A549 treated with AZD2906 at 1 μM for 4 hours (cell line): ENCODE data around the gene SDSL. TPM values are rescaled to one million over a fixed set of nuclear protein-coding genes. Genes with fewer than 3 reads are reported as not detected.

Experiments
- total RNA-seq: library from RNA; stranded (reverse); fragments of 200-300 nt; extraction: Qiagen RNA extraction; gene quantifications from 5 replicates; pipeline ENCODE4 v1.2.3, GENCODE V29; 2022

Gene SDSL
- 24.5 to 31.5 TPM (median 27.4 TPM) in 5 replicates for total RNA-seq

GRCh38 chr12:113422030-113422885, at the start of gene SDSL:
Gene SDSL, plus strand, starts transcription at chr12:113422380. Its CDS starts 5,603 bp downstream, at chr12:113427983.

DNA sequence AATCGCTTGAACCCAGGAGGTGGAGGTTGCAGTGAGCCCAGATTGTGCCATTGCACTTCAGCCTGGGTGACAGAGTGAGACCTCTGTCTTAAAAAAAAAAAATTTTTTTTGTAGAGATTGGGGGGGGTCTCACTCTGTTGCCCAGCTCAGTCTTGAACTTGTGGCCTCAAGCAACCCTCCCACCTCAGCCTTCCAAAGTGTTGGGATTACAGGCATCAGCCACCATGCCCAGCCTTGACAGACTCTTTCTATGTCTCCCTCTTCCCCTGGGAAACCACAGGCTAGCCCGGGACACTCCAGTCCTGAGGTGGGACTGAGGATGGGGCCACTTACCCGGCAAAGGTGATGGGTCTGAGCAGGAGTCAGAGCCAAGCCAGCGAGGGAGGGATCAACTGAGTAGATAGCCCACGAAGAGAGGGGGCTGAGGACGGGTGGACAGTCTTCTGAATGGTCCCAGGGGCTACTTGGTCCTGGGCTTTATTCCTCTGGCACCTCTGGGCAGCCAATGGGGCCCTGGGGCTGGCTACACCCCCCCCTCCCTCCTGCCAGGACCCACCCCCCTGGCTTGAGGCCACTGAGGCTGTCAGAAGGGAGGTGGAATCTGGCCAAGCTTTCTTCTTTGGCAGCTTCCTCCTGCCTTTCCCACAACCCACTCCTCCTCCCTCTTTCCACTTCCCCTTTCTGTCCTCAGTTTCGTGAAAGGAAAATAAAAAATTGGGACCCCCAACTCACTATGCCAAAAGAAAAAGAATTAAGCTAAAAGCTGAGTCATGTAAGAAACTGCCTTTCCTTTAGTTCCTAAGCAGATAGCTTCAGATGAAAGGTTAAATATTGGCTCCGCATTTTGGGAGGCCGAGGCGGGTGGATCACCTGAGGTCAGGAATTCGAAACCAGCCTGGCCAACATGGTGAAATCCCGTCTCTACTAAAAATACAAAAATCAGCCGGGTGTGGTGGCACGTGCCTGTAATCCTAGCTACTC, 18.5 kb upstream of the SDSL start, which contains the start of gene SDS:
TSS of gene SDS (minus strand) at position 453 of the 981 bp plus-strand sequence. CDS start 4,179 bp downstream, outside the sequence.

DNA sequence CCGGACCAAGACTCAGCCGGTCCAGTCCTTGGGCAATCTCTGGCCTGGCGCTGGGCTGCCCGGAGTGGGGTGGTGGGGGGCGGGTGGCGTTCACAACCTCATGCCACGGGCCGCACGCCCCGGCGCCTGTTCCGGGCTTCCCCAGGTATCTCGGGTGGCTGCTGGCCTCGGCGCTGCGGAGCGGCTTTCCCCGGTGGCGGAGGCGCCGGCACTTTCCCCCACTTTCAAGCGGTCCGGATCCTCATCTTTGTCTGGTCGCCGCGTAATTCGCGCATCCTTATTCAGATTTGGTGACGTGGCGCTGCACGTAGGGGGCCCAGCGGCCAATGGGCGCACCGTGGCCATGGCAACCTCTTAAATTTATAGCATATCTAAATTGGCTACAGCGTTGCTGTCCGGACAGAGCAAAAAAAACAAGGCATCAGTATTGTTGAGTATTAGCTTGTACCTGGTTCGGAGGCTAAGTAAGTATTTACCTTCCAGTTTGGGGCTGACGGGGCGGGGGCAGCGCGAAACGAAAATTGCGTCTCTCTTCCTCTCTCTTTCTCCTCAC, 49.5 kb downstream of the SDSL start, which contains the start of gene LHX5:
TSS of gene LHX5 (minus strand) at position 253 of the 553 bp plus-strand sequence. CDS start 373 bp downstream, outside the sequence.

Other genes starting within 250 kb of the SDSL start
- 45.3 to 80.4 TPM (median 72.1 TPM) in 5 replicates for gene DDX54, start 236.9 kb upstream of the SDSL start, total RNA-seq
- gene RITA1, start 236.7 kb upstream of the SDSL start, total RNA-seq, result 23.1 to 32.2 TPM (median 31.5 TPM) in 5 replicates
- gene TPCN1, start 200.9 kb upstream of the SDSL start, total RNA-seq, result 15.3 to 17.7 TPM (median 16.2 TPM) in 5 replicates
- 6.9 to 10.6 TPM (median 8.6 TPM) in 5 replicates for gene SLC8B1, start 87.3 kb upstream of the SDSL start, total RNA-seq
- gene PLBD2, start 63.8 kb upstream of the SDSL start, total RNA-seq, result 28.4 to 34.5 TPM (median 32.2 TPM) in 5 replicates
- gene SDS, start 18.5 kb upstream of the SDSL start, total RNA-seq, result 0.49 to 1.8 TPM (median 1.6 TPM) in 5 replicates
- gene LHX5, start 49.5 kb downstream of the SDSL start, total RNA-seq, result 0.02 to 0.07 TPM (median 0.05 TPM) in 4 of 5 replicates, not detected in the other